Mammary epithelial cell (primary cell): ENCODE measurements around the gene ALPG.

ENCODE experiments used
- CTCF ChIP-seq, 2 donors: IDR thresholded peaks in 1 of 2; conservative IDR thresholded peaks in 1 of 2; 2 replicates each; pipeline ENCODE4 v1.5.1; 2011 to 2012; ENCODE audit warnings: inconsistent platforms in 2 of 2, low read length in 2 of 2, mild to moderate bottlenecking in 2 of 2, control low read depth in 1 of 2, low read depth in 1 of 2; ENCODE audit not compliant: insufficient read depth in 1 of 2; ENCODE audit errors: extremely low read depth in 1 of 2
- EZH2 ChIP-seq: IDR thresholded peaks from 2 replicates; pipeline ENCODE4 v1.6.1; 2012; ENCODE audit warnings: low read length, inconsistent platforms, borderline replicate concordance

GRCh38 chr2:232415736-232416520 lies 9.3 kb downstream of the ALPG start:
- TF ChIP-seq CTCF (conservative IDR thresholded peaks at IDR 0.05 in 1 of 2, IDR thresholded peaks at IDR 0.05 in 1 of 2; ENCODE audit: extremely low read depth in 1 of 2, insufficient read depth in 1 of 2, low read depth in 1 of 2, low read length in 2 of 2) (no peak), EZH2 (no peak)
